Measurements from ENCODE around the gene ADCY3. TPM values are rescaled to one million over a fixed set of nuclear protein-coding genes. Genes with fewer than 3 reads are reported as not detected.
A peak's percentile ranks its signal among the peaks of the same experiment; 100 is the strongest.
"Not testable (repeated sequence)": the region's sequence is repeated elsewhere in the genome, so short reads cannot be mapped to it uniquely, and the experiment has no call there.

ADCY3 gene
- total and polyA plus RNA-seq, 10 donors: 36.5 to 61.5 (median 52.7) TPM

GRCh38 chr2:24839729-24840128 lies 80.3 kb downstream of the ADCY3 start:
- DNase-seq: peak; percentile 55
- 93 to 97% (median 94%) methylated on average over 12 to 15 of the region's 15 CpGs for WGBS, 5 donors
- H3K4me3 ChIP-seq: no peak overlapping the region
- no peaks in the 10 kb centered on the region for H3K9me3 ChIP-seq
- no peak overlapping the region for H3K27ac ChIP-seq
- peaks cover 0 to 92% (median 30%) of the 10 kb centered on the region in 6 donors for H3K36me3 ChIP-seq
- H3K4me1 ChIP-seq: no peaks in the 10 kb centered on the region
- peak in 1 of 3 donors; percentile 7 for TF ChIP-seq POLR2AphosphoS5 (IDR thresholded peaks at IDR 0.05)
- TF ChIP-seq CTCF (IDR thresholded peaks at IDR 0.05 in 8 of 11, conservative IDR thresholded peaks at IDR 0.05 in 3 of 11): no peak
- no peaks in the 10 kb centered on the region for H3K27me3 ChIP-seq (replicated peaks in 1 of 7)
- intact Hi-C loops (cut with DNase I; ENCODE audit: low total_unique reads): no loop called here

GRCh38 chr2:24838541-24838940 lies 81.5 kb downstream of the ADCY3 start:
- no peaks in the 10 kb centered on the region for H3K27me3 ChIP-seq (replicated peaks in 1 of 7)
- H3K4me3 ChIP-seq: no peak overlapping the region
- H3K9me3 ChIP-seq: no peaks in the 10 kb centered on the region
- peaks cover 0 to 96% (median 39%) of the 10 kb centered on the region in 6 donors for H3K36me3 ChIP-seq
- DNase-seq: peak; percentile 68
- intact Hi-C loops (cut with DNase I; ENCODE audit: low total_unique reads): no loop called here
- no peaks in the 10 kb centered on the region for H3K4me1 ChIP-seq
- WGBS, 5 donors: 95 to 97% (median 96%) methylated on average over 17 to 18 of the region's 18 CpGs
- TF ChIP-seq POLR2AphosphoS5 (IDR thresholded peaks at IDR 0.05): no peak
- H3K27ac ChIP-seq: no peak overlapping the region

GRCh38 chr2:24837996-24838513 lies 82.0 kb downstream of the ADCY3 start:
- intact Hi-C loops (cut with DNase I; ENCODE audit: low total_unique reads): no loop called here
- Histone ChIP-seq H3K27ac (no peak overlapping the region), H3K9me3 (no peaks in the 10 kb centered on the region), H3K4me1 (no peaks in the 10 kb centered on the region), H3K27me3 (replicated peaks in 1 of 7) (no peaks in the 10 kb centered on the region), H3K36me3 (peaks cover 0 to 100% (median 39%) of the 10 kb centered on the region in 6 donors), H3K4me3 (no peak overlapping the region)
- TF ChIP-seq POLR2AphosphoS5 (IDR thresholded peaks at IDR 0.05) (no peak), CTCF (IDR thresholded peaks at IDR 0.05 in 8 of 11, conservative IDR thresholded peaks at IDR 0.05 in 3 of 11) (no peak)
- DNase-seq: peak; percentile 19
- 81 to 98% (median 86%) methylated on average over 5 of the region's 5 CpGs for WGBS, 5 donors

GRCh38 chr2:24836706-24837105 lies 83.3 kb downstream of the ADCY3 start:
- H3K9me3 ChIP-seq: no peaks in the 10 kb centered on the region
- no peaks in the 10 kb centered on the region for H3K27me3 ChIP-seq (replicated peaks in 1 of 7)
- H3K4me1 ChIP-seq: no peaks in the 10 kb centered on the region
- peaks cover 0 to 96% (median 34%) of the 10 kb centered on the region in 6 donors for H3K36me3 ChIP-seq
- intact Hi-C loops (cut with DNase I; ENCODE audit: low total_unique reads): no loop called here
- peak; percentile 66 for DNase-seq
- TF ChIP-seq POLR2AphosphoS5 (IDR thresholded peaks at IDR 0.05) (no peak), CTCF (IDR thresholded peaks at IDR 0.05 in 8 of 11, conservative IDR thresholded peaks at IDR 0.05 in 3 of 11) (no peak), POLR2A (IDR thresholded peaks at IDR 0.05) (no peak)
- H3K27ac ChIP-seq: no peak overlapping the region
- H3K4me3 ChIP-seq: no peak overlapping the region
- 91 to 97% (median 95%) methylated on average over 5 to 9 of the region's 9 CpGs for WGBS, 5 donors

- H3K4me3 ChIP-seq: no peak overlapping the region
- no peaks in the 10 kb centered on the region for H3K4me1 ChIP-seq
- H3K36me3 ChIP-seq: peaks cover 0 to 95% (median 31%) of the 10 kb centered on the region in 6 donors
- no peaks in the 10 kb centered on the region for H3K9me3 ChIP-seq
- H3K27me3 ChIP-seq (replicated peaks in 1 of 7): no peaks in the 10 kb centered on the region
- peak; percentile 55 for DNase-seq
- TF ChIP-seq POLR2A (IDR thresholded peaks at IDR 0.05): no peak
- TF ChIP-seq POLR2AphosphoS5 (IDR thresholded peaks at IDR 0.05): no peak
- TF ChIP-seq CTCF (IDR thresholded peaks at IDR 0.05 in 8 of 11, conservative IDR thresholded peaks at IDR 0.05 in 3 of 11): no peak
- WGBS, 5 donors: 91 to 97% (median 93%) methylated on average over 8 of the region's 8 CpGs
- H3K27ac ChIP-seq: no peak overlapping the region
- intact Hi-C loops (cut with DNase I; ENCODE audit: low total_unique reads): no loop called here
These were observed 83.8 kb downstream of the ADCY3 start for GRCh38 chr2:24836206-24836605.

- H3K4me1 ChIP-seq; H3K27ac ChIP-seq; H3K27me3 ChIP-seq (replicated peaks in 1 of 7); intact Hi-C loops (cut with DNase I; ENCODE audit: low total_unique reads); H3K4me3 ChIP-seq; H3K9me3 ChIP-seq: not testable (repeated sequence)
- DNase-seq: peak; percentile 34
- H3K36me3 ChIP-seq: peaks cover 0 to 95% (median 27%) of the 10 kb centered on the region in 6 donors
- 88 to 97% (median 95%) methylated on average over 8 of the region's 8 CpGs for WGBS, 5 donors
These were observed 84.6 kb downstream of the ADCY3 start for GRCh38 chr2:24835411-24835810.
